Spinal cord (tissue), 10 donors: ENCODE data around the gene KANSL3. TPM values are rescaled to one million over a fixed set of nuclear protein-coding genes. Genes with fewer than 3 reads are reported as not detected.

Source experiments
- DNase-seq, 6 donors: peaks; one replicate each; pipeline versions ENCODE4 v3.0.0 to v3.0.0-alpha.2; 2013 to 2015; ENCODE audit warnings: low spot score in 6 of 6, low read depth in 4 of 6
- H3K27ac ChIP-seq: one replicate; pipeline ENCODE4 v1.5.1; 2013; ENCODE audit warnings: low read depth, low read length, control low read depth
- H3K27me3 ChIP-seq: one replicate; pipeline ENCODE4 v1.6.1; 2013; ENCODE audit warnings: low read length; ENCODE audit not compliant: control insufficient read depth, insufficient read depth
- H3K36me3 ChIP-seq: one replicate; pipeline ENCODE4 v1.6.1; 2013; ENCODE audit warnings: low read length; ENCODE audit not compliant: control insufficient read depth, insufficient read depth
- H3K4me1 ChIP-seq: one replicate; pipeline ENCODE4 v1.6.1; 2013; ENCODE audit warnings: low read length; ENCODE audit not compliant: control insufficient read depth, insufficient read depth
- H3K4me3 ChIP-seq: one replicate; pipeline ENCODE4 v1.5.1; 2013; ENCODE audit warnings: low read depth, low read length, control low read depth
- H3K9me3 ChIP-seq: one replicate; pipeline ENCODE4 v1.6.1; 2013; ENCODE audit warnings: low read length; ENCODE audit not compliant: control insufficient read depth, insufficient read depth
- WGBS: methylation state at CpG from one replicate; pipeline ENCODE4 v1.1.5; 2013; ENCODE audit warnings: missing lambda C conversion rate; ENCODE audit not compliant: insufficient coverage; 5-methylcytosine and 5-hydroxymethylcytosine counted together
- polyA plus RNA-seq, 2 donors: library from polyadenylated mRNA; unstranded; fragments of 120-200 nt; gene quantifications; one replicate each; pipeline ENCODE4 v1.2.1, GENCODE V29; 2013; ENCODE audit not compliant: insufficient read length in 2 of 2
- total RNA-seq, 2 donors: library from RNA; depleted of rRNA in 1 of 2; stranded (reverse); fragments of 120-200 nt in 1 of 2; fragments of >200 nt in 1 of 2; gene quantifications; one replicate each; pipeline versions ENCODE4 v1.2.3 to v1.2.4, GENCODE V29; 2013 to 2014
- donor health status: healthy.

The KANSL3 gene
- total and polyA plus RNA-seq, 4 donors, result 31.2 to 44.4 (median 39.5) TPM

GRCh38 chr2:96594282-96594681 lies 43.8 kb downstream of the KANSL3 start:
- Histone ChIP-seq H3K27ac (no peak overlapping the region), H3K4me3 (no peak overlapping the region), H3K36me3 (peaks cover 38% of the 10 kb centered on the region), H3K4me1 (no peaks in the 10 kb centered on the region), H3K9me3 (no peaks in the 10 kb centered on the region), H3K27me3 (no peaks in the 10 kb centered on the region)
- 100% methylated on average over 2 of the region's 3 CpGs for WGBS
- DNase-seq, result no peak

- H3K4me3 ChIP-seq, result no peak overlapping the region
- WGBS, result 58% methylated on average over 3 of the region's 3 CpGs
- H3K27ac ChIP-seq, result no peak overlapping the region
- no peaks in the 10 kb centered on the region for H3K27me3 ChIP-seq
- H3K9me3 ChIP-seq, result no peaks in the 10 kb centered on the region
- H3K4me1 ChIP-seq, result no peaks in the 10 kb centered on the region
- H3K36me3 ChIP-seq, result peaks cover 28% of the 10 kb centered on the region
- no peak for DNase-seq
Observed at GRCh38 chr2:96591494-96591893, 46.6 kb downstream of the KANSL3 start.

- H3K36me3 ChIP-seq, result peaks cover 24% of the 10 kb centered on the region
Observed at GRCh38 chr2:96591054-96591453, 47.1 kb downstream of the KANSL3 start.

GRCh38 chr2:96587843-96588242 lies 50.3 kb downstream of the KANSL3 start:
- WGBS, result no CpG with 5 or more reads among the region's 1 CpG
- Histone ChIP-seq H3K4me1 (no peaks in the 10 kb centered on the region), H3K4me3 (no peak overlapping the region), H3K27me3 (no peaks in the 10 kb centered on the region), H3K36me3 (peaks cover 10% of the 10 kb centered on the region), H3K9me3 (no peaks in the 10 kb centered on the region), H3K27ac (no peak overlapping the region)
- DNase-seq, result no peak

More at GRCh38 chr2:96591054-96591453, 47.1 kb downstream of the KANSL3 start:
- H3K4me3 ChIP-seq, result no peak overlapping the region
- DNase-seq, result no peak
- no peaks in the 10 kb centered on the region for H3K9me3 ChIP-seq
- WGBS, result no CpG with 5 or more reads among the region's 2 CpGs
- H3K27me3 ChIP-seq, result no peaks in the 10 kb centered on the region
- H3K27ac ChIP-seq, result no peak overlapping the region
- no peaks in the 10 kb centered on the region for H3K4me1 ChIP-seq

- H3K27ac ChIP-seq, result no peak overlapping the region
- H3K9me3 ChIP-seq, result no peaks in the 10 kb centered on the region
- H3K4me3 ChIP-seq, result no peak overlapping the region
- no peak for DNase-seq
- peaks cover 3% of the 10 kb centered on the region for H3K36me3 ChIP-seq
- H3K4me1 ChIP-seq, result no peaks in the 10 kb centered on the region
- no CpG with 5 or more reads among the region's 4 CpGs for WGBS
- H3K27me3 ChIP-seq, result no peaks in the 10 kb centered on the region
Observed at GRCh38 chr2:96584017-96584416, 54.1 kb downstream of the KANSL3 start.

DNA sequence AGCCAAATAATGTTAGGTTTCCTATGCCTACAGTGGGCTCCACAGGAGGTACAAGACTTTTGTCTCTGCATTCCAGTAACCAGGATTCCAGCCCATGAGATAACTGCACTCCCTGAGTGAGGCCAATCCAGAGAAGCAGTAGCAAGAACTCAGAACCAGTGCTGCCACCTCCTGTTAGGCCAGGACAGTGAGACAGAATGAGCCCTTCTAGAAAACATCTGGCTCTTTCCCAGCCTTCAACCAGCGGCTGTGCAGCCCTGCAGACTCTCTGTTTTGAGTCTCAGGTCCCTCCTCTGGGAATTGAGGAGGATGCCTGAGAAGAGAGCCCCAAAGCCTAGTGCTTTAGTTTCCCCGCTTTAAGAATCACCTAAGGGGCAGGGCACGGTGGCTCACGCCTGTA lies 57.3 kb downstream of the KANSL3 start:
- no peaks in the 10 kb centered on the region for H3K4me1 ChIP-seq
- no peak overlapping the region for H3K27ac ChIP-seq
- H3K9me3 ChIP-seq, result no peaks in the 10 kb centered on the region
- peak in 1 of 6 donors; percentile 5 for DNase-seq
- no peaks in the 10 kb centered on the region for H3K27me3 ChIP-seq
- 82% methylated on average over 3 of the region's 4 CpGs for WGBS
- no peak overlapping the region for H3K4me3 ChIP-seq
- peaks cover 3% of the 10 kb centered on the region for H3K36me3 ChIP-seq

GRCh38 chr2:96579422-96579821 lies 58.7 kb downstream of the KANSL3 start:
- Histone ChIP-seq H3K9me3 (no peaks in the 10 kb centered on the region), H3K27me3 (no peaks in the 10 kb centered on the region), H3K4me1 (no peaks in the 10 kb centered on the region), H3K4me3 (no peak overlapping the region), H3K36me3 (peaks cover 3% of the 10 kb centered on the region), H3K27ac (no peak overlapping the region)
- DNase-seq, result no peak
- WGBS, result 83% methylated on average over 1 of the region's 2 CpGs

GRCh38 chr2:96578731-96579130 lies 59.4 kb downstream of the KANSL3 start:
- H3K36me3 ChIP-seq, result no peaks in the 10 kb centered on the region
- H3K27ac ChIP-seq, result no peak overlapping the region
- no peaks in the 10 kb centered on the region for H3K9me3 ChIP-seq
- WGBS, result 100% methylated on average over 2 of the region's 3 CpGs
- no peak for DNase-seq
- no peak overlapping the region for H3K4me3 ChIP-seq
- H3K4me1 ChIP-seq, result no peaks in the 10 kb centered on the region
- H3K27me3 ChIP-seq, result no peaks in the 10 kb centered on the region

DNA sequence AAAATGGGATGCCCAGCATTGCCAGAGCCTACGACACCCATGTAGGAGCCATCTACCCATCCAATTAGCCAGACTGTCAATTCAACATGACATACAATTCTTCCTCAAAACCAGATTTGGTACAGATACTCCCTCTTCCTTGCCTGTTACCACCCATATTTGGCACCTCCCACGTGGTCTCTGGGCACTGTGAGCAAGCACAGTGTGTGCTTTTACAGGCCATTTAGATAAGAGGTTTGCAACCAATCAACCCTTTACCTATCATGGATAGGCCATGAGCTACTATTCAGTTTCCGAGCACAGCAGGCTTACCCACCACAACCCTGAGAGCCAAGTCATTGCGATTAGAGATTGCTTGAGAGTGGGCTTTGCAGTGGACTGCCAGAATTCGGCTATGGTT lies 60.6 kb downstream of the KANSL3 start:
- 83% methylated on average over 3 of the region's 5 CpGs for WGBS
- DNase-seq, result no peak
- no peak overlapping the region for H3K27ac ChIP-seq
- no peaks in the 10 kb centered on the region for H3K27me3 ChIP-seq
- no peaks in the 10 kb centered on the region for H3K36me3 ChIP-seq
- H3K9me3 ChIP-seq, result no peaks in the 10 kb centered on the region
- no peaks in the 10 kb centered on the region for H3K4me1 ChIP-seq
- H3K4me3 ChIP-seq, result no peak overlapping the region

DNA sequence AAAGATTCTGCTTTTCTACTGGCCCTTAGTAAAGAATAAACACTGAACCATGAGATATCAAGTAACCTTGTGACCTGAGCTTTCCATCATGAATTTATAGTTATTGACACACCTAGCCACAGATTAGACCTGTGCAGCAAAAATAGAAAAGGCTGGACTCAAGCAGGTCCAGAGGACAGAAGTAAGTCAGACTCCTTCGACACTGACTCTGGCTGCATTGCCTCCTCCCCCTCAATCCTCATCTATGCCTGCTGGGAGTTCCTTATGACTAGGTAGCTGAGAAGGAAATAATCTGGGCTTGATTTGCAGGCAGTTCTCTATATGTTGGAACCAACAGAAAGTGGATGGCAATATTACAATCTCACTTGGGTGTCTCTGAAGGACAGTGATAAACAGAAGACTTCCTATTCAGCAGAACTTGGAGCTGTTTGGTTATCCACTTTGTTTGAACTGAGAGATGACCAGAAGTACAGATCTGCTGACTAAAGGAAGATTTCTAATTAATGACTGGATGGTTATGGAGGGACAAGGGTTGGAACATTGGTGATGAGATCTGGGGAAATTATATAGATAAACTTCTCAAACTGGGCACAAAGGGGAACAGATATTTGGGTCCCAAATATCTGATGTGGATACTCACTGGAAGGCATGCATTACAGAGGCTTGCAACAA lies 62.2 kb downstream of the KANSL3 start:
- DNase-seq, result no peak
- Histone ChIP-seq H3K4me1 (no peaks in the 10 kb centered on the region), H3K36me3 (no peaks in the 10 kb centered on the region), H3K27me3 (no peaks in the 10 kb centered on the region), H3K27ac (no peak overlapping the region), H3K9me3 (no peaks in the 10 kb centered on the region), H3K4me3 (no peak overlapping the region)
- no CpG with 5 or more reads among the region's 1 CpG for WGBS
